Uterus (tissue), 2 donors: ENCODE results near the gene AQP1.

Experiments
- CTCF ChIP-seq, 4 experiments: fragments of 200-600 bp in 2 of 4; fragments of 450-650 bp in 2 of 4; sonication (generic) in 2 of 4; IDR thresholded peaks; one replicate each; pipeline ENCODE4 v1.5.1; 2016 to 2019; ENCODE audit warnings: antibody characterized with exemption in 4 of 4, mild to moderate bottlenecking in 2 of 4, moderate library complexity in 1 of 4
- POLR2A ChIP-seq, 2 donors: fragments of 450-650 bp; IDR thresholded peaks; one replicate each; pipeline ENCODE4 v1.6.1; 2016; ENCODE audit warnings: antibody characterized with exemption in 2 of 2, mild to moderate bottlenecking in 1 of 2, moderate library complexity in 1 of 2

DNA sequence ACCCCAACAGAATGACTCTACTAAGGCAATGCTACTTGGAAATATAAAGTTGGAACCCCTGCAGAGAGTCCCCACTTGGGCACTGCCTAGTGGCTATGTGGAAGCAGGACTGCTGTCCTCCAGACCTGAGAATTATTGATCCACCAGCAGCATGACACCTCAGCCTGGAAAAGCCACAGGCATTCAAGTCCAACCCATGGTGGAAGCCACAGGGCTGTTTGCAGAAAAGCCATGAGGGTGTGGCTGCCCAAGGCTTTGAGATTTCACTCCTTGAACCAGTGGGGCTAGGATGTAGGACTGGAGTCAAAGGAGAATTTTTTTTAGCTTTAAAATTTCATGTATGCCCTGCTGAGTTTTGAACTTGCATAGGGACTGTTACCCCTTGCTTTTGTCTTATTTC is 38.5 kb downstream of the AQP1 start:
- TF ChIP-seq CTCF (IDR thresholded peaks at IDR 0.05) (no peak), POLR2A (IDR thresholded peaks at IDR 0.05) (no peak)
